Calu3 (cell line): Measurements from ENCODE around the gene G3BP1. TPM values are rescaled to one million over a fixed set of nuclear protein-coding genes. Genes with fewer than 3 reads are reported as not detected.

Experiments used
- BruUV-seq: library from RNA; stranded (reverse); fragments of 400-500 nt; replicated peaks from 2 replicates; lab custom pipeline; 2021; lab: Mats Ljungman, UMichigan
- CTCF ChIA-PET: fragments of 300-600 bp; sonication (Branson Sonifier 250); formaldehyde crosslinking; loops from one replicate; lab custom pipeline; 2022; ENCODE audit warnings: antibody characterized with exemption; lab: Charles Lee
- DNase-seq: peaks from one replicate; pipeline ENCODE4 v3.0.0; 2022
- H3K27ac Mint-ChIP-seq: one replicate; pipeline ENCODE4 v1.8.0; 2022; ENCODE audit warnings: mixed read lengths; ENCODE audit not compliant: unreplicated experiment
- H3K27me3 Mint-ChIP-seq: one replicate; pipeline ENCODE4 v1.8.0; 2022; ENCODE audit warnings: mixed read lengths; ENCODE audit not compliant: unreplicated experiment
- H3K36me3 Mint-ChIP-seq: one replicate; pipeline ENCODE4 v1.8.0; 2022; ENCODE audit warnings: mild to moderate bottlenecking, moderate library complexity, mixed read lengths; ENCODE audit not compliant: insufficient read depth, unreplicated experiment
- H3K4me1 Mint-ChIP-seq: one replicate; pipeline ENCODE4 v1.8.0; 2022; ENCODE audit warnings: mild to moderate bottlenecking, low read depth, mixed read lengths; ENCODE audit not compliant: unreplicated experiment
- H3K4me3 Mint-ChIP-seq: one replicate; pipeline ENCODE4 v1.8.0; 2022; ENCODE audit warnings: mild to moderate bottlenecking, low read depth, moderate library complexity, mixed read lengths; ENCODE audit not compliant: unreplicated experiment
- H3K9me3 Mint-ChIP-seq: one replicate; pipeline ENCODE4 v1.8.0; 2022; ENCODE audit warnings: low read depth, mixed read lengths; ENCODE audit not compliant: unreplicated experiment
- intact Hi-C: fragments of 100-400 bp; cut with micrococcal nuclease; formaldehyde crosslinking; loops from one replicate; pipeline ENCODE4 v1.10.0; 2022; ENCODE audit not compliant: unreplicated experiment
- total RNA-seq: library from RNA; stranded (reverse); gene quantifications from 2 replicates; pipeline ENCODE4 v1.2.3, GENCODE V29; 2022
- TF ChIP-seq, protein P1 (sequence below): fragments of 200-600 bp; IDR thresholded peaks from one replicate; pipeline ENCODE4 v1.8.0; 2022; ENCODE audit warnings: antibody characterized with exemption; ENCODE audit not compliant: unreplicated experiment

The G3BP1 gene
- total RNA-seq, 1 experiment from 2014 or later = 393 TPM

DNA sequence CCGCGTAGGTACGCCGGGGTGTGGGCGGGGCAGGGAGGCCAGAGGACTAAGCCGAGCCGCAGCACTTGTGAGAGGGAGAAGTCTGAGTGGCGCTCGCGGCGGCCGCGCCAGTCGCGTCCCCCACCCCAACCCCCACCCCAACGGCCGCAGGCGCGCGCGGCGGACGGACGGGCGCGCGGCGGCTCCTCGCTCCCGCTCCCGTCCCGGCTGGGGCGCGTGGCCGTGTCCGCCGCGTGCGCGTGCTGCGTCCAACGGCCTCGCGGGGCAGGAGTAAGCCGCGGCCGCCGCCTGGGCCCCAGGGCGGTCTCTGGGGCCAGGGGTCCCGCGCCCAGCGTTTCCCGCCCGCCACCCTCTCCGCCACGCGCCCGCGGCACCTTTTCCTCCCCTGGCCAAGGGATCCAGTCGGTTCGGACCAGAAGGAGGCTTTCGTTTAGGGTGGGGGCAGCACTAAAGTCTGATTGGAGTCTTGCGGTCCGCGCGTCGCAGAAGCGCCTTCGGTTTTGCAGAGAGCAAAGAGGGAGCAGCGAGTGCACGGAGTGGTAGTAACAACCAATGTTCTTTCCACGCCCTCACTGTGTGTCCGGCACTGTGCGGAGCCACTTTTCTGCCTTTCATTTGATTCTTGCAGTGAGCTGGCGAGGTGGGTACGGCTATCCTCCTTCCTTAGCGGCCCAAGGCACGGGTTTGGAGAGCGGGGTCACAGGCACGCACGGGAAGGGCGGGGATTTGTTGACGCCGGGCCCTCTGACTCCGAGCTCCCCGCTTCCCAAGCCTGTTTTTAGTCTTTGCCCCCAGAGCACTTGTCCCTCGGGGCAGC, 483 bp downstream of the G3BP1 start:
- CTCF ChIA-PET = interaction anchor here (0.8 to 2.6 kb wide), 4 partner anchors 12 to 729 kb away, joined by 3 to 47 read pairs (median 11); no protein-coding TSS in a partner anchor
- TF ChIP-seq, protein P1, sequence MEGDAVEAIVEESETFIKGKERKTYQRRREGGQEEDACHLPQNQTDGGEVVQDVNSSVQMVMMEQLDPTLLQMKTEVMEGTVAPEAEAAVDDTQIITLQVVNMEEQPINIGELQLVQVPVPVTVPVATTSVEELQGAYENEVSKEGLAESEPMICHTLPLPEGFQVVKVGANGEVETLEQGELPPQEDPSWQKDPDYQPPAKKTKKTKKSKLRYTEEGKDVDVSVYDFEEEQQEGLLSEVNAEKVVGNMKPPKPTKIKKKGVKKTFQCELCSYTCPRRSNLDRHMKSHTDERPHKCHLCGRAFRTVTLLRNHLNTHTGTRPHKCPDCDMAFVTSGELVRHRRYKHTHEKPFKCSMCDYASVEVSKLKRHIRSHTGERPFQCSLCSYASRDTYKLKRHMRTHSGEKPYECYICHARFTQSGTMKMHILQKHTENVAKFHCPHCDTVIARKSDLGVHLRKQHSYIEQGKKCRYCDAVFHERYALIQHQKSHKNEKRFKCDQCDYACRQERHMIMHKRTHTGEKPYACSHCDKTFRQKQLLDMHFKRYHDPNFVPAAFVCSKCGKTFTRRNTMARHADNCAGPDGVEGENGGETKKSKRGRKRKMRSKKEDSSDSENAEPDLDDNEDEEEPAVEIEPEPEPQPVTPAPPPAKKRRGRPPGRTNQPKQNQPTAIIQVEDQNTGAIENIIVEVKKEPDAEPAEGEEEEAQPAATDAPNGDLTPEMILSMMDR = no peak
- intact Hi-C loops = loop anchor here (10.0 kb wide), 1 partner anchor 327 kb away; the partner anchor contains the start of gene SLC36A1
- no peaks in the 10 kb centered on the region for H3K27me3 Mint-ChIP-seq
- peaks cover 23% of the 10 kb centered on the region for H3K4me1 Mint-ChIP-seq
- no peak overlapping the region for H3K27ac Mint-ChIP-seq
- DNase-seq = peak; percentile 31
- H3K9me3 Mint-ChIP-seq = no peaks in the 10 kb centered on the region
- H3K4me3 Mint-ChIP-seq = no peak overlapping the region
- peaks cover 2% of the 10 kb centered on the region for H3K36me3 Mint-ChIP-seq
- BruUV-seq = no TSS peak

GRCh38 chr5:151772846-151773561, 1.2 kb downstream of the G3BP1 start:
- no peaks in the 10 kb centered on the region for H3K9me3 Mint-ChIP-seq
- peak; percentile 25 for DNase-seq
- peaks cover 30% of the 10 kb centered on the region for H3K4me1 Mint-ChIP-seq
- intact Hi-C loops = loop anchor here (10.0 kb wide), 1 partner anchor 328 kb away; the partner anchor contains the start of gene SLC36A1
- H3K27ac Mint-ChIP-seq = no peak overlapping the region
- H3K27me3 Mint-ChIP-seq = no peaks in the 10 kb centered on the region
- no peak overlapping the region for H3K4me3 Mint-ChIP-seq
- H3K36me3 Mint-ChIP-seq = no peaks in the 10 kb centered on the region
- BruUV-seq = TSS peak; percentile 36
- CTCF ChIA-PET = interaction anchor here (0.8 kb wide), 1 partner anchor 728 kb away, joined by 3 read pairs; no protein-coding TSS in a partner anchor
- TF ChIP-seq, protein P1 = no peak

DNA sequence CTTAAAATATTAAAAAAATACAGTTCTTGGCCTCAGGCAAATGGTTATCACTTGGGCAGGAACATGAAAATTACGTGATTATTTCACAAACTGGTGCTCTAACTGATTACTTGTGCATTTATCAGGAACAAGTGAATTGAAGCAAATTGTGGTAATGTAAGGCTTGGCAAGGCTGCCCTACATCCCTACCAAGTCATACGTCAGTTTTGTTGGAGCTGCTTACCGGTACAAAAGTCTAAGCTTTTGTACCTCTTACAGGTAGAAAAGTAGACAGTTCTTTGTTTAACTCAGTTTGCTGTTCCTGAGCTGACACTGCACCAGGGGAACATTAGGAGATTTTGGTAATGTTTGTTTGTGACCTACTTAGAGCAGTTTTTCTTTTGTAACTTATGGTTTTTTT, 2.2 kb downstream of the G3BP1 start:
- CTCF ChIA-PET = interaction anchor here (0.7 kb wide), 1 partner anchor 39 kb away, joined by 3 read pairs; no protein-coding TSS in a partner anchor
- Mint-ChIP-seq H3K36me3 (no peaks in the 10 kb centered on the region), H3K4me1 (peaks cover 37% of the 10 kb centered on the region), H3K9me3 (no peaks in the 10 kb centered on the region), H3K27ac (no peak overlapping the region), H3K27me3 (no peaks in the 10 kb centered on the region), H3K4me3 (no peak overlapping the region)
- no peak for DNase-seq
- BruUV-seq = no TSS peak
- intact Hi-C loops = loop anchor here (1.0 to 10.0 kb wide), 2 partner anchors 8 to 329 kb away; partner anchors contain the start of gene SLC36A1
- TF ChIP-seq, protein P1 = no peak

- DNase-seq = no peak
- Mint-ChIP-seq H3K36me3 (no peaks in the 10 kb centered on the region), H3K4me1 (peaks cover 49% of the 10 kb centered on the region), H3K4me3 (no peak overlapping the region), H3K27me3 (no peaks in the 10 kb centered on the region), H3K9me3 (no peaks in the 10 kb centered on the region), H3K27ac (peak overlapping the region; percentile 66)
- CTCF ChIA-PET = no interaction called here
- TF ChIP-seq, protein P1 = no peak
- BruUV-seq = no TSS peak
- intact Hi-C loops = loop anchor here (10.0 kb wide), 1 partner anchor 330 kb away; the partner anchor contains the start of gene SLC36A1
These were observed 3.4 kb downstream of the G3BP1 start for GRCh38 chr5:151775025-151775606.
